Erythroblast (primary cell): ENCODE data around the gene HS3ST2.

Experiments used
- GATA1 ChIP-seq: IDR thresholded peaks from 2 replicates; pipeline ENCODE4 v1.6.1; 2011; ENCODE audit warnings: low read depth, mild to moderate bottlenecking, control low read depth, low read length, moderate library complexity
- POLR2A ChIP-seq: IDR thresholded peaks from 2 replicates; pipeline ENCODE4 v1.6.1; 2011; ENCODE audit warnings: mild to moderate bottlenecking, low read length

DNA sequence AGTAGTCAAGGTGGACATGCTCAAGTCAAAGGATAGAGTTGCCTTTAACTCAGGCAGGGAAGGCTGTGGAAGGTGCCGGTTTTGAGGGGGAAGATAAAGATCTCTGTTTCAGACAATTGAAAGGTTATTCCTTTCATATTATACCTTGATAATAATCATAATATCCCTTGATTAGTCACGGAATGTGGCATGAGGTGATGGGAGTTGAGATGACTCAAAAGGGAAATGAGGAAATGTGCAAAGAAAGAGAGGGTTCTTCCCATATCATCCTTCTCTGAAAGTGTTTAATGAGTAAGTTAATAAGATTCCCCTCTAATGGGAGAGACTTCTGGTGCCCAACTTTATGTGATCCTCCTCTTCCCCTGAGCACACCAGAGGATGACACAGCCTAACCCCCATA lies 43.1 kb upstream of the HS3ST2 start:
- no peak for TF ChIP-seq POLR2A
- TF ChIP-seq GATA1, result no peak
